HCT116 (cell line): ENCODE data around the gene TBC1D12. TPM values are rescaled to one million over a fixed set of nuclear protein-coding genes. Genes with fewer than 3 reads are reported as not detected.

ENCODE experiments used
- ATAC-seq: fragments of 200-7000 bp; cut with Tn5 transposase; 2 replicates; pipeline ENCODE4 v1.9.1; 2020; ENCODE audit warnings: mild to moderate bottlenecking, moderate library complexity
- BruUV-seq: library from RNA; stranded (reverse); fragments of 400-500 nt; replicated peaks from 2 replicates; lab custom pipeline; 2021; lab: Mats Ljungman, UMichigan
- CTCF ChIA-PET: fragments of 300-600 bp; sonication (Branson Sonifier 250); formaldehyde crosslinking; loops from one replicate; lab custom pipeline; 2021; ENCODE audit warnings: antibody characterized with exemption; lab: Charles Lee
- POLR2A ChIA-PET: fragments of 300-600, 350-600 bp; sonication (Branson Sonifier 250); formaldehyde crosslinking; loops from one replicate; lab custom pipeline; 2021; ENCODE audit warnings: antibody characterized with exemption; lab: Charles Lee
- RAD21 ChIA-PET, 2 experiments: fragments of 300-600 bp; sonication (Branson Sonifier 250); formaldehyde crosslinking; loops; one replicate each; lab custom pipeline; 2023; ENCODE audit warnings: low total read pairs in 2 of 2; ENCODE audit not compliant: uncharacterized antibody in 2 of 2, unreplicated experiment in 2 of 2, low non-redundant PET in 1 of 2; lab: Charles Lee
- DNase-seq: peaks from one replicate; pipeline ENCODE4 v3.0.0-alpha.2; 2010; ENCODE audit warnings: low read depth, low spot score
- H2AFZ ChIP-seq: fragments of 200-600 bp; shearing (Covaris generic), sonication (generic); 2 replicates; pipeline ENCODE4 v1.6.1; 2017; ENCODE audit warnings: low read depth, mixed run types, mixed read lengths, antibody characterized with exemption, low read length; ENCODE audit not compliant: poor library complexity, severe bottlenecking
- H3K27ac ChIP-seq: 2 replicates; pipeline ENCODE4 v1.5.1; 2012; ENCODE audit warnings: low read depth, low read length
- H3K27me3 ChIP-seq: fragments of 200-600 bp; sonication (generic); 2 replicates; pipeline ENCODE4 v1.6.1; 2016; ENCODE audit warnings: mixed run types, low read length, mixed read lengths; ENCODE audit not compliant: insufficient read depth
- H3K36me3 ChIP-seq, 2 experiments: fragments of 200-500 bp in 1 of 2; fragments of 200-600 bp in 1 of 2; sonication (Bioruptor generic) in 1 of 2; sonication (generic) in 1 of 2; 2 replicates each; pipeline versions ENCODE4 v1.5.1 to v1.6.1; 2014 to 2016; ENCODE audit warnings: low read length in 2 of 2, inconsistent platforms in 1 of 2, mixed read lengths in 1 of 2, mixed run types in 1 of 2; ENCODE audit not compliant: insufficient read depth in 2 of 2, control insufficient read depth in 1 of 2
- H3K4me1 ChIP-seq, 2 experiments: fragments of 200-600 bp in 1 of 2; sonication (generic) in 1 of 2; 2 replicates each; pipeline versions ENCODE4 v1.5.1 to v1.6.1; 2012 to 2017; ENCODE audit warnings: low read length in 2 of 2, inconsistent platforms in 1 of 2, mild to moderate bottlenecking in 1 of 2, mixed read lengths in 1 of 2, mixed run types in 1 of 2, moderate library complexity in 1 of 2; ENCODE audit not compliant: insufficient read depth in 2 of 2, control insufficient read depth in 1 of 2
- H3K4me2 ChIP-seq: fragments of 200-600 bp; sonication (generic); 2 replicates; pipeline ENCODE4 v1.6.1; 2017; ENCODE audit warnings: mixed run types, low read length, mixed read lengths
- H3K4me3 ChIP-seq, 2 experiments: fragments of 200-600 bp in 1 of 2; sonication (generic) in 1 of 2; replicated peaks in 1 of 2; 2 replicates each; pipeline ENCODE4 v1.5.1; 2011 to 2016; ENCODE audit warnings: low read length in 2 of 2, control low read depth in 1 of 2, low read depth in 1 of 2, mild to moderate bottlenecking in 1 of 2, mixed read lengths in 1 of 2, mixed run types in 1 of 2
- H3K79me2 ChIP-seq: fragments of 200-600 bp; sonication (generic); 2 replicates; pipeline ENCODE4 v1.6.1; 2017; ENCODE audit warnings: mild to moderate bottlenecking, mixed run types, low read length, moderate library complexity, mixed read lengths; ENCODE audit not compliant: insufficient read depth
- H3K9ac ChIP-seq: fragments of 200-600 bp; sonication (generic); 2 replicates; pipeline ENCODE4 v1.6.1; 2016; ENCODE audit warnings: low read length, mixed read lengths
- H3K9me2 ChIP-seq: fragments of 200-600 bp; sonication (generic), shearing (Covaris generic); 2 replicates; pipeline ENCODE4 v1.6.1; 2017; ENCODE audit warnings: mixed run types, mild to moderate bottlenecking, moderate library complexity; ENCODE audit not compliant: insufficient read depth
- H3K9me3 ChIP-seq, 2 experiments: fragments of 200-500 bp in 1 of 2; fragments of 200-600 bp in 1 of 2; sonication (Bioruptor generic) in 1 of 2; sonication (generic) in 1 of 2; 2 replicates each; pipeline ENCODE4 v1.6.1; 2014 to 2017; ENCODE audit warnings: low read length in 2 of 2, mixed read lengths in 2 of 2, inconsistent platforms in 1 of 2, low read depth in 1 of 2, mild to moderate bottlenecking in 1 of 2, mixed run types in 1 of 2, moderate library complexity in 1 of 2; ENCODE audit not compliant: control insufficient read depth in 1 of 2, insufficient read depth in 1 of 2
- H4K20me1 ChIP-seq: fragments of 200-600 bp; sonication (generic), shearing (Covaris generic); 2 replicates; pipeline ENCODE4 v1.6.1; 2017; ENCODE audit warnings: mixed run types, mild to moderate bottlenecking, moderate library complexity; ENCODE audit not compliant: insufficient read depth
- CBX3 ChIP-seq: IDR thresholded peaks from 2 replicates; pipeline ENCODE4 v1.6.1; 2012; ENCODE audit warnings: low read depth
- CEBPB ChIP-seq: IDR thresholded peaks from 2 replicates; pipeline ENCODE4 v1.6.1; 2012; ENCODE audit warnings: low read depth
- EGR1 ChIP-seq: IDR thresholded peaks from 2 replicates; pipeline ENCODE4 v1.6.1; 2012; ENCODE audit warnings: low read depth
- EZH2 ChIP-seq: fragments of 200-600 bp; sonication (generic); IDR thresholded peaks from 2 replicates; pipeline ENCODE4 v1.6.1; 2017; ENCODE audit warnings: antibody characterized with exemption, mixed run types
- EZH2phosphoT487 ChIP-seq: fragments of 200-600 bp; IDR thresholded peaks from 2 replicates; pipeline ENCODE4 v1.6.1; 2018; ENCODE audit warnings: antibody characterized with exemption, borderline replicate concordance
- FOSL1 ChIP-seq: IDR thresholded peaks from 2 replicates; pipeline ENCODE4 v1.6.1; 2012; ENCODE audit warnings: low read depth
- JUND ChIP-seq: IDR thresholded peaks from 2 replicates; pipeline ENCODE4 v1.6.1; 2012
- POLR2A ChIP-seq: IDR thresholded peaks from 2 replicates; pipeline ENCODE4 v1.7.0; 2011; ENCODE audit warnings: borderline replicate concordance; ENCODE audit not compliant: insufficient read depth, insufficient read length; ENCODE audit errors: extremely low read depth
- POLR2AphosphoS5 ChIP-seq: IDR thresholded peaks from 2 replicates; pipeline ENCODE4 v1.6.1; 2011; ENCODE audit warnings: mild to moderate bottlenecking, low read depth, low read length, moderate library complexity
- SIN3A ChIP-seq: IDR thresholded peaks from 2 replicates; pipeline ENCODE4 v1.6.1; 2012; ENCODE audit warnings: low read depth
- SRF ChIP-seq: IDR thresholded peaks from 2 replicates; pipeline ENCODE4 v1.6.1; 2012; ENCODE audit warnings: low read depth
- TCF7L2 ChIP-seq: IDR thresholded peaks from 2 replicates; pipeline ENCODE4 v1.7.0; 2011; ENCODE audit warnings: borderline replicate concordance, inconsistent platforms; ENCODE audit not compliant: insufficient read depth, insufficient read length; ENCODE audit errors: extremely low read depth
- YY1 ChIP-seq: IDR thresholded peaks from 2 replicates; pipeline ENCODE4 v1.6.1; 2011; ENCODE audit warnings: low read length, low read depth, moderate library complexity, mild to moderate bottlenecking; ENCODE audit not compliant: insufficient replicate concordance; ENCODE audit errors: extremely low read depth
- ZFX ChIP-seq: fragments of 450-650 bp; IDR thresholded peaks from 2 replicates; pipeline ENCODE4 v1.6.1; 2017
- intact Hi-C: fragments of 100-400 bp; cut with micrococcal nuclease; formaldehyde crosslinking; loops from 2 replicates; pipeline ENCODE4 v1.10.0; 2022
- total RNA-seq: library from RNA; stranded (reverse); gene quantifications from one replicate; pipeline ENCODE4 v1.2.1, GENCODE V29; 2021; ENCODE audit not compliant: unreplicated experiment
- TF ChIP-seq, protein P1 (sequence below): IDR thresholded peaks from 2 replicates; pipeline ENCODE4 v1.6.1; 2011; ENCODE audit warnings: mild to moderate bottlenecking, low read length, moderate library complexity; ENCODE audit not compliant: insufficient replicate concordance; ENCODE audit errors: extremely low read depth
- TF ChIP-seq, protein P2 (sequence below): IDR thresholded peaks from 2 replicates; pipeline ENCODE4 v1.6.1; 2012; ENCODE audit warnings: low read depth
- TF ChIP-seq, protein P3 (sequence below): IDR thresholded peaks from 2 replicates; pipeline ENCODE4 v1.6.1; 2012
- TF ChIP-seq, protein P4 (sequence below): IDR thresholded peaks from 2 replicates; pipeline ENCODE4 v1.6.1; 2012
- TF ChIP-seq, protein P5 (sequence below), 3 experiments: fragments of 200-600 bp in 1 of 3; sonication (generic) in 1 of 3; IDR thresholded peaks in 2 of 3; conservative IDR thresholded peaks in 1 of 3; 2 replicates each; pipeline ENCODE4 v1.5.1; 2012 to 2017; ENCODE audit warnings: low read depth in 2 of 3, low read length in 2 of 3, antibody characterized with exemption in 1 of 3, borderline replicate concordance in 1 of 3, control low read depth in 1 of 3, mild to moderate bottlenecking in 1 of 3, mixed read lengths in 1 of 3, mixed run types in 1 of 3, moderate library complexity in 1 of 3; ENCODE audit not compliant: insufficient read depth in 1 of 3

TBC1D12 gene
- total RNA-seq, 1 experiment from 2014 or later, result 7.1 TPM

DNA sequence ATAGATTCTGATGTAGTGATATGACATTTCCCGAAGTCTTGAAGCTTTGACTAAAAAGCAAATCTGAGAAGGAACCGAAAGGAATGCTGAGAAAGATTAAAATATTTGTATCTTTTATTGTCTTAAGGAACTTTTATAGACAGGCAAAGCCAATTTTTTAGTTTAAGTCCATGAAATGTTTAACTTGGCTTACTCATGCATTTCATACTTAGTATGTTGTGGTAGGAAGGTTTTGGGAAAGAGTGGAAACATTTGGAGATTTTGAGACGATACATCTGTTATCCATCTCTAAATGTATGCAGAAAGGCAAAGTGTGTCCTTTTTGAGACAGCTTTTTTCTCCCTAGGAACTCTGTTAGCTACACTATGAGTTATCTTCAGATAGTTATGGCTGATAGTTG, 10.1 kb downstream of the TBC1D12 start:
- Histone ChIP-seq H3K79me2 (peaks cover 50% of the 10 kb centered on the region), H3K9me2 (no peaks in the 10 kb centered on the region), H3K27ac (no peak overlapping the region), H4K20me1 (0 out of 2 replicates have a peak, but pooled peaks cover 3% of the 10 kb centered on the region), H3K4me1 (peaks cover 0 to 7% of the 10 kb centered on the region in 2 experiments; a peak in 2 of 4 replicates), H3K4me2 (no peak overlapping the region), H3K9ac (no peak overlapping the region), H3K9me3 (no peaks in the 10 kb centered on the region), H3K36me3 (no peaks in the 10 kb centered on the region), H3K27me3 (no peaks in the 10 kb centered on the region), H2AFZ (no peak overlapping the region), H3K4me3 (no peak overlapping the region)
- no peak for DNase-seq
- intact Hi-C loops, result no loop called here
- no peak for ATAC-seq
- CTCF ChIA-PET, result no interaction called here
- POLR2A ChIA-PET, result no interaction called here
- BruUV-seq, result no TSS peak
- no peak for TF ChIP-seq CBX3
- no peak for TF ChIP-seq TCF7L2
- TF ChIP-seq YY1, result no peak
- TF ChIP-seq EGR1, result no peak
- no peak for TF ChIP-seq POLR2AphosphoS5
- no peak for TF ChIP-seq SIN3A
- TF ChIP-seq, protein P1, sequence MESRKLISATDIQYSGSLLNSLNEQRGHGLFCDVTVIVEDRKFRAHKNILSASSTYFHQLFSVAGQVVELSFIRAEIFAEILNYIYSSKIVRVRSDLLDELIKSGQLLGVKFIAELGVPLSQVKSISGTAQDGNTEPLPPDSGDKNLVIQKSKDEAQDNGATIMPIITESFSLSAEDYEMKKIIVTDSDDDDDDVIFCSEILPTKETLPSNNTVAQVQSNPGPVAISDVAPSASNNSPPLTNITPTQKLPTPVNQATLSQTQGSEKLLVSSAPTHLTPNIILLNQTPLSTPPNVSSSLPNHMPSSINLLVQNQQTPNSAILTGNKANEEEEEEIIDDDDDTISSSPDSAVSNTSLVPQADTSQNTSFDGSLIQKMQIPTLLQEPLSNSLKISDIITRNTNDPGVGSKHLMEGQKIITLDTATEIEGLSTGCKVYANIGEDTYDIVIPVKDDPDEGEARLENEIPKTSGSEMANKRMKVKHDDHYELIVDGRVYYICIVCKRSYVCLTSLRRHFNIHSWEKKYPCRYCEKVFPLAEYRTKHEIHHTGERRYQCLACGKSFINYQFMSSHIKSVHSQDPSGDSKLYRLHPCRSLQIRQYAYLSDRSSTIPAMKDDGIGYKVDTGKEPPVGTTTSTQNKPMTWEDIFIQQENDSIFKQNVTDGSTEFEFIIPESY, result no peak
- TF ChIP-seq, protein P2, sequence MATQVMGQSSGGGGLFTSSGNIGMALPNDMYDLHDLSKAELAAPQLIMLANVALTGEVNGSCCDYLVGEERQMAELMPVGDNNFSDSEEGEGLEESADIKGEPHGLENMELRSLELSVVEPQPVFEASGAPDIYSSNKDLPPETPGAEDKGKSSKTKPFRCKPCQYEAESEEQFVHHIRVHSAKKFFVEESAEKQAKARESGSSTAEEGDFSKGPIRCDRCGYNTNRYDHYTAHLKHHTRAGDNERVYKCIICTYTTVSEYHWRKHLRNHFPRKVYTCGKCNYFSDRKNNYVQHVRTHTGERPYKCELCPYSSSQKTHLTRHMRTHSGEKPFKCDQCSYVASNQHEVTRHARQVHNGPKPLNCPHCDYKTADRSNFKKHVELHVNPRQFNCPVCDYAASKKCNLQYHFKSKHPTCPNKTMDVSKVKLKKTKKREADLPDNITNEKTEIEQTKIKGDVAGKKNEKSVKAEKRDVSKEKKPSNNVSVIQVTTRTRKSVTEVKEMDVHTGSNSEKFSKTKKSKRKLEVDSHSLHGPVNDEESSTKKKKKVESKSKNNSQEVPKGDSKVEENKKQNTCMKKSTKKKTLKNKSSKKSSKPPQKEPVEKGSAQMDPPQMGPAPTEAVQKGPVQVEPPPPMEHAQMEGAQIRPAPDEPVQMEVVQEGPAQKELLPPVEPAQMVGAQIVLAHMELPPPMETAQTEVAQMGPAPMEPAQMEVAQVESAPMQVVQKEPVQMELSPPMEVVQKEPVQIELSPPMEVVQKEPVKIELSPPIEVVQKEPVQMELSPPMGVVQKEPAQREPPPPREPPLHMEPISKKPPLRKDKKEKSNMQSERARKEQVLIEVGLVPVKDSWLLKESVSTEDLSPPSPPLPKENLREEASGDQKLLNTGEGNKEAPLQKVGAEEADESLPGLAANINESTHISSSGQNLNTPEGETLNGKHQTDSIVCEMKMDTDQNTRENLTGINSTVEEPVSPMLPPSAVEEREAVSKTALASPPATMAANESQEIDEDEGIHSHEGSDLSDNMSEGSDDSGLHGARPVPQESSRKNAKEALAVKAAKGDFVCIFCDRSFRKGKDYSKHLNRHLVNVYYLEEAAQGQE, result no peak
- no peak for TF ChIP-seq CEBPB
- TF ChIP-seq, protein P3, sequence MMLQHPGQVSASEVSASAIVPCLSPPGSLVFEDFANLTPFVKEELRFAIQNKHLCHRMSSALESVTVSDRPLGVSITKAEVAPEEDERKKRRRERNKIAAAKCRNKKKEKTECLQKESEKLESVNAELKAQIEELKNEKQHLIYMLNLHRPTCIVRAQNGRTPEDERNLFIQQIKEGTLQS, result no peak
- TF ChIP-seq SRF, result no peak
- no peak for TF ChIP-seq ZFX
- no peak for TF ChIP-seq POLR2A
- TF ChIP-seq, protein P4, sequence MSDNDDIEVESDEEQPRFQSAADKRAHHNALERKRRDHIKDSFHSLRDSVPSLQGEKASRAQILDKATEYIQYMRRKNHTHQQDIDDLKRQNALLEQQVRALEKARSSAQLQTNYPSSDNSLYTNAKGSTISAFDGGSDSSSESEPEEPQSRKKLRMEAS, result no peak
- TF ChIP-seq EZH2phosphoT487, result no peak
- no peak for TF ChIP-seq FOSL1
- TF ChIP-seq EZH2, result no peak
- TF ChIP-seq, protein P5, sequence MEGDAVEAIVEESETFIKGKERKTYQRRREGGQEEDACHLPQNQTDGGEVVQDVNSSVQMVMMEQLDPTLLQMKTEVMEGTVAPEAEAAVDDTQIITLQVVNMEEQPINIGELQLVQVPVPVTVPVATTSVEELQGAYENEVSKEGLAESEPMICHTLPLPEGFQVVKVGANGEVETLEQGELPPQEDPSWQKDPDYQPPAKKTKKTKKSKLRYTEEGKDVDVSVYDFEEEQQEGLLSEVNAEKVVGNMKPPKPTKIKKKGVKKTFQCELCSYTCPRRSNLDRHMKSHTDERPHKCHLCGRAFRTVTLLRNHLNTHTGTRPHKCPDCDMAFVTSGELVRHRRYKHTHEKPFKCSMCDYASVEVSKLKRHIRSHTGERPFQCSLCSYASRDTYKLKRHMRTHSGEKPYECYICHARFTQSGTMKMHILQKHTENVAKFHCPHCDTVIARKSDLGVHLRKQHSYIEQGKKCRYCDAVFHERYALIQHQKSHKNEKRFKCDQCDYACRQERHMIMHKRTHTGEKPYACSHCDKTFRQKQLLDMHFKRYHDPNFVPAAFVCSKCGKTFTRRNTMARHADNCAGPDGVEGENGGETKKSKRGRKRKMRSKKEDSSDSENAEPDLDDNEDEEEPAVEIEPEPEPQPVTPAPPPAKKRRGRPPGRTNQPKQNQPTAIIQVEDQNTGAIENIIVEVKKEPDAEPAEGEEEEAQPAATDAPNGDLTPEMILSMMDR (IDR thresholded peaks at IDR 0.05 in 2 of 3, conservative IDR thresholded peaks at IDR 0.05 in 1 of 3; ENCODE audit: borderline replicate concordance in 1 of 3, insufficient read depth in 1 of 3, low read depth in 2 of 3, low read length in 2 of 3), result no peak
- TF ChIP-seq JUND, result no peak
- RAD21 ChIA-PET, result no interaction called here
